Ishikawa (cell line): ENCODE measurements around the gene ATXN1.

Experiments
- CEBPB ChIP-seq: IDR thresholded peaks from 2 replicates; pipeline ENCODE4 v1.6.1; 2012
- CREB1 ChIP-seq: IDR thresholded peaks from 2 replicates; pipeline ENCODE4 v1.6.1; 2012; ENCODE audit warnings: low read depth
- FOXM1 ChIP-seq: IDR thresholded peaks from 2 replicates; pipeline ENCODE4 v1.6.1; 2012; ENCODE audit warnings: low read depth, borderline replicate concordance
- NFIC ChIP-seq: IDR thresholded peaks from 2 replicates; pipeline ENCODE4 v1.6.1; 2012
- RAD21 ChIP-seq: IDR thresholded peaks from 2 replicates; pipeline ENCODE4 v1.6.1; 2012; ENCODE audit warnings: low read depth
- TCF12 ChIP-seq: IDR thresholded peaks from 2 replicates; pipeline ENCODE4 v1.6.1; 2012; ENCODE audit warnings: low read depth
- ZBTB7A ChIP-seq: IDR thresholded peaks from 2 replicates; pipeline ENCODE4 v1.6.1; 2012; ENCODE audit warnings: low read depth
- TF ChIP-seq, protein P1 (sequence below): IDR thresholded peaks from 2 replicates; pipeline ENCODE4 v1.6.1; 2012
- TF ChIP-seq, protein P2 (sequence below): IDR thresholded peaks from 2 replicates; pipeline ENCODE4 v1.6.1; 2012; ENCODE audit warnings: low read depth, mild to moderate bottlenecking

DNA sequence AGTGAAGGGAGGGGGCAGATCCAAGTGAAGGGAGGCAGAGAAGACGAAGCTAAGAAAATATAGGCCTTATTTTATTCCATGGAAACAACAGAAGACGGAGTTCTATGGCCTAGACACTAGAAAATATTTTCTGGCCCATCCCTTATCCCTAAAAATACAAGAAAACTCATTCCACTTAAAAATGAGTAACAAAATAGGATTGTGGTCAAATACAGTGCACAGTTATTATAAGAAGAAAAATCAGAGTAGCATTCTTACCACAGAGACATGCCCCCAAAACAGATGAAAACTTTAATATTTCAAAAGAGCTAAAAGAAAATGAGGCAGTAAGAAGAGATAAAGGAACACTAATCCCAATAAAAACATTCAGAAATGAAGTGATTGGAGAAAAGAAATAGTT, 320.0 kb downstream of the ATXN1 start:
- TF ChIP-seq CEBPB (no peak), RAD21 (no peak), FOXM1 (no peak), ZBTB7A (no peak), CREB1 (no peak), NFIC (no peak), TCF12 (no peak)
- TF ChIP-seq, protein P1, sequence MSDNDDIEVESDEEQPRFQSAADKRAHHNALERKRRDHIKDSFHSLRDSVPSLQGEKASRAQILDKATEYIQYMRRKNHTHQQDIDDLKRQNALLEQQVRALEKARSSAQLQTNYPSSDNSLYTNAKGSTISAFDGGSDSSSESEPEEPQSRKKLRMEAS: no peak
- TF ChIP-seq, protein P2, sequence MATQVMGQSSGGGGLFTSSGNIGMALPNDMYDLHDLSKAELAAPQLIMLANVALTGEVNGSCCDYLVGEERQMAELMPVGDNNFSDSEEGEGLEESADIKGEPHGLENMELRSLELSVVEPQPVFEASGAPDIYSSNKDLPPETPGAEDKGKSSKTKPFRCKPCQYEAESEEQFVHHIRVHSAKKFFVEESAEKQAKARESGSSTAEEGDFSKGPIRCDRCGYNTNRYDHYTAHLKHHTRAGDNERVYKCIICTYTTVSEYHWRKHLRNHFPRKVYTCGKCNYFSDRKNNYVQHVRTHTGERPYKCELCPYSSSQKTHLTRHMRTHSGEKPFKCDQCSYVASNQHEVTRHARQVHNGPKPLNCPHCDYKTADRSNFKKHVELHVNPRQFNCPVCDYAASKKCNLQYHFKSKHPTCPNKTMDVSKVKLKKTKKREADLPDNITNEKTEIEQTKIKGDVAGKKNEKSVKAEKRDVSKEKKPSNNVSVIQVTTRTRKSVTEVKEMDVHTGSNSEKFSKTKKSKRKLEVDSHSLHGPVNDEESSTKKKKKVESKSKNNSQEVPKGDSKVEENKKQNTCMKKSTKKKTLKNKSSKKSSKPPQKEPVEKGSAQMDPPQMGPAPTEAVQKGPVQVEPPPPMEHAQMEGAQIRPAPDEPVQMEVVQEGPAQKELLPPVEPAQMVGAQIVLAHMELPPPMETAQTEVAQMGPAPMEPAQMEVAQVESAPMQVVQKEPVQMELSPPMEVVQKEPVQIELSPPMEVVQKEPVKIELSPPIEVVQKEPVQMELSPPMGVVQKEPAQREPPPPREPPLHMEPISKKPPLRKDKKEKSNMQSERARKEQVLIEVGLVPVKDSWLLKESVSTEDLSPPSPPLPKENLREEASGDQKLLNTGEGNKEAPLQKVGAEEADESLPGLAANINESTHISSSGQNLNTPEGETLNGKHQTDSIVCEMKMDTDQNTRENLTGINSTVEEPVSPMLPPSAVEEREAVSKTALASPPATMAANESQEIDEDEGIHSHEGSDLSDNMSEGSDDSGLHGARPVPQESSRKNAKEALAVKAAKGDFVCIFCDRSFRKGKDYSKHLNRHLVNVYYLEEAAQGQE: no peak
